Trophoblast cell (in vitro differentiated cells and primary cell): ENCODE data around the gene PGA5.

Experiments
- DNase-seq, 2 donors: peaks; one replicate each; pipeline ENCODE4 v3.0.0-alpha.2; 2016
- H2AFZ ChIP-seq: 2 replicates; pipeline ENCODE4 v1.6.1; 2013; ENCODE audit warnings: low read length, moderate library complexity, mild to moderate bottlenecking; ENCODE audit not compliant: insufficient read depth, poor library complexity
- H2AK5ac ChIP-seq: 2 replicates; pipeline ENCODE4 v1.6.1; 2013; ENCODE audit warnings: mild to moderate bottlenecking, low read length
- H2BK120ac ChIP-seq: 2 replicates; pipeline ENCODE4 v1.6.1; 2013; ENCODE audit warnings: low read length, mild to moderate bottlenecking, moderate library complexity; ENCODE audit not compliant: insufficient read depth, poor library complexity
- H2BK12ac ChIP-seq: 2 replicates; pipeline ENCODE4 v1.6.1; 2013; ENCODE audit warnings: mild to moderate bottlenecking, low read length, moderate library complexity
- H2BK5ac ChIP-seq: 2 replicates; pipeline ENCODE4 v1.6.1; 2013; ENCODE audit warnings: low read length, low read depth, moderate library complexity, mild to moderate bottlenecking; ENCODE audit not compliant: poor library complexity
- H3K14ac ChIP-seq: 2 replicates; pipeline ENCODE4 v1.6.1; 2013; ENCODE audit warnings: mild to moderate bottlenecking, low read length
- H3K18ac ChIP-seq: 2 replicates; pipeline ENCODE4 v1.6.1; 2013; ENCODE audit warnings: mild to moderate bottlenecking, low read length
- H3K23ac ChIP-seq: 2 replicates; pipeline ENCODE4 v1.6.1; 2013; ENCODE audit warnings: low read length
- H3K27ac ChIP-seq: 2 replicates; pipeline ENCODE4 v1.5.1; 2013; ENCODE audit warnings: low read depth, mild to moderate bottlenecking, inconsistent platforms, low read length, moderate library complexity
- H3K27me3 ChIP-seq: 2 replicates; pipeline ENCODE4 v1.6.1; 2013; ENCODE audit warnings: inconsistent platforms, mild to moderate bottlenecking, low read length, moderate library complexity; ENCODE audit not compliant: insufficient read depth
- H3K36me3 ChIP-seq, 2 experiments: 1 replicate in 1 of 2; 2 replicates in 1 of 2; pipeline ENCODE4 v1.6.1; 2013; ENCODE audit warnings: low read length in 2 of 2, mild to moderate bottlenecking in 2 of 2, moderate library complexity in 1 of 2; ENCODE audit not compliant: insufficient read depth in 2 of 2, control insufficient read depth in 1 of 2
- H3K4ac ChIP-seq: 2 replicates; pipeline ENCODE4 v1.6.1; 2013; ENCODE audit warnings: low read depth, mild to moderate bottlenecking, low read length, moderate library complexity
- H3K4me1 ChIP-seq, 2 experiments: 1 replicate in 1 of 2; 2 replicates in 1 of 2; pipeline ENCODE4 v1.6.1; 2013; ENCODE audit warnings: low read length in 2 of 2, mild to moderate bottlenecking in 2 of 2, moderate library complexity in 1 of 2; ENCODE audit not compliant: insufficient read depth in 2 of 2, control insufficient read depth in 1 of 2
- H3K4me2 ChIP-seq: 2 replicates; pipeline ENCODE4 v1.6.1; 2013; ENCODE audit warnings: inconsistent platforms, mild to moderate bottlenecking, low read length, moderate library complexity
- H3K4me3 ChIP-seq: 2 replicates; pipeline ENCODE4 v1.5.1; 2013; ENCODE audit warnings: mild to moderate bottlenecking, low read depth, low read length, inconsistent platforms
- H3K79me1 ChIP-seq: one replicate; pipeline ENCODE4 v1.6.1; 2013; ENCODE audit warnings: low read length
- H3K79me2 ChIP-seq: 2 replicates; pipeline ENCODE4 v1.6.1; 2013; ENCODE audit warnings: low read length, mild to moderate bottlenecking; ENCODE audit not compliant: control insufficient read depth, insufficient read depth, poor library complexity
- H3K9ac ChIP-seq: 2 replicates; pipeline ENCODE4 v1.6.1; 2013; ENCODE audit warnings: mild to moderate bottlenecking, low read length
- H3K9me3 ChIP-seq: 2 replicates; pipeline ENCODE4 v1.6.1; 2013; ENCODE audit warnings: low read depth, mild to moderate bottlenecking, control low read depth, inconsistent platforms, low read length; ENCODE audit not compliant: insufficient read depth
- H4K12ac ChIP-seq: 2 replicates; pipeline ENCODE4 v1.6.1; 2013; ENCODE audit warnings: low read depth, mild to moderate bottlenecking, low read length, moderate library complexity
- H4K8ac ChIP-seq: 2 replicates; pipeline ENCODE4 v1.6.1; 2013; ENCODE audit warnings: low read depth, mild to moderate bottlenecking, low read length, moderate library complexity
- H4K91ac ChIP-seq: one replicate; pipeline ENCODE4 v1.6.1; 2013; ENCODE audit warnings: low read depth, mild to moderate bottlenecking, low read length, moderate library complexity
- WGBS: extraction: QIAGEN DNeasy Blood & Tissue Kit; methylation state at CpG from one replicate; pipeline ENCODE4 v1.1.7; 2013; ENCODE audit warnings: missing lambda C conversion rate; ENCODE audit not compliant: insufficient read length, insufficient coverage; ENCODE audit errors: extremely low coverage; 5-methylcytosine and 5-hydroxymethylcytosine counted together

Gene PGA5

GRCh38 chr11:61266602-61267001 is 25.6 kb downstream of the PGA5 start:
- peaks cover 2% of the 10 kb centered on the region for H3K9me3 ChIP-seq
- H3K4me3 ChIP-seq: no peak overlapping the region
- no peak overlapping the region for H3K27ac ChIP-seq
- no peak overlapping the region for H3K14ac ChIP-seq
- H3K27me3 ChIP-seq: no peaks in the 10 kb centered on the region
- H2BK120ac ChIP-seq: no peak overlapping the region
- no peaks in the 10 kb centered on the region for H3K79me1 ChIP-seq
- no peak overlapping the region for H2BK5ac ChIP-seq
- no peak overlapping the region for H3K23ac ChIP-seq
- H4K12ac ChIP-seq: no peak overlapping the region
- H3K79me2 ChIP-seq: no peaks in the 10 kb centered on the region
- H2BK12ac ChIP-seq: no peak overlapping the region
- peaks cover 0 to 3% of the 10 kb centered on the region in 2 experiments for H3K36me3 ChIP-seq
- no peak overlapping the region for H3K4ac ChIP-seq
- DNase-seq: peak in 1 of 2 donors; percentile 46
- no CpG with 5 or more reads among the region's 4 CpGs for WGBS
- no peak overlapping the region for H2AFZ ChIP-seq
- no peak overlapping the region for H2AK5ac ChIP-seq
- no peak overlapping the region for H4K91ac ChIP-seq
- H3K4me1 ChIP-seq: no peaks in the 10 kb centered on the region
- no peak overlapping the region for H4K8ac ChIP-seq
- no peak overlapping the region for H3K4me2 ChIP-seq
- no peak overlapping the region for H3K9ac ChIP-seq
- H3K18ac ChIP-seq: no peak overlapping the region

GRCh38 chr11:61267437-61267841 is 26.5 kb downstream of the PGA5 start:
- no peak overlapping the region for H3K27ac ChIP-seq
- no peak overlapping the region for H3K9ac ChIP-seq
- no peak overlapping the region for H4K8ac ChIP-seq
- no peak overlapping the region for H2BK120ac ChIP-seq
- H3K4me2 ChIP-seq: no peak overlapping the region
- no peaks in the 10 kb centered on the region for H3K79me1 ChIP-seq
- H3K4ac ChIP-seq: no peak overlapping the region
- no peak for DNase-seq
- H3K79me2 ChIP-seq: no peaks in the 10 kb centered on the region
- H3K36me3 ChIP-seq: peaks cover 0 to 4% of the 10 kb centered on the region in 2 experiments
- H3K14ac ChIP-seq: no peak overlapping the region
- no peak overlapping the region for H4K12ac ChIP-seq
- H2BK5ac ChIP-seq: no peak overlapping the region
- no peak overlapping the region for H3K23ac ChIP-seq
- no peak overlapping the region for H2AFZ ChIP-seq
- no peak overlapping the region for H3K18ac ChIP-seq
- H3K4me1 ChIP-seq: no peaks in the 10 kb centered on the region
- peaks cover 2% of the 10 kb centered on the region for H3K9me3 ChIP-seq
- no CpG with 5 or more reads among the region's 6 CpGs for WGBS
- H2AK5ac ChIP-seq: no peak overlapping the region
- no peak overlapping the region for H2BK12ac ChIP-seq
- no peaks in the 10 kb centered on the region for H3K27me3 ChIP-seq
- no peak overlapping the region for H4K91ac ChIP-seq
- H3K4me3 ChIP-seq: no peak overlapping the region

- no peak overlapping the region for H2BK120ac ChIP-seq
- no peak overlapping the region for H3K4ac ChIP-seq
- no peak overlapping the region for H3K9ac ChIP-seq
- no peak overlapping the region for H4K12ac ChIP-seq
- no peak overlapping the region for H2AFZ ChIP-seq
- H2BK12ac ChIP-seq: no peak overlapping the region
- peaks cover 0 to 4% of the 10 kb centered on the region in 2 experiments for H3K36me3 ChIP-seq
- H3K4me1 ChIP-seq: no peaks in the 10 kb centered on the region
- no peaks in the 10 kb centered on the region for H3K27me3 ChIP-seq
- H3K4me3 ChIP-seq: no peak overlapping the region
- H4K91ac ChIP-seq: no peak overlapping the region
- H3K79me1 ChIP-seq: no peaks in the 10 kb centered on the region
- no peak overlapping the region for H3K4me2 ChIP-seq
- H3K14ac ChIP-seq: no peak overlapping the region
- no peak overlapping the region for H3K18ac ChIP-seq
- H3K9me3 ChIP-seq: peaks cover 2% of the 10 kb centered on the region
- no CpG with 5 or more reads among the region's 15 CpGs for WGBS
- H3K27ac ChIP-seq: no peak overlapping the region
- no peak overlapping the region for H4K8ac ChIP-seq
- H3K79me2 ChIP-seq: no peaks in the 10 kb centered on the region
- H2BK5ac ChIP-seq: no peak overlapping the region
- H3K23ac ChIP-seq: no peak overlapping the region
- no peak for DNase-seq
- no peak overlapping the region for H2AK5ac ChIP-seq
Measured at GRCh38 chr11:61268588-61269250, 27.7 kb downstream of the PGA5 start.

GRCh38 chr11:61270354-61271076 is 29.5 kb downstream of the PGA5 start:
- no peak overlapping the region for H4K91ac ChIP-seq
- no peak overlapping the region for H2AFZ ChIP-seq
- peaks cover 0 to 10% of the 10 kb centered on the region in 2 experiments for H3K36me3 ChIP-seq
- no CpG with 5 or more reads among the region's 7 CpGs for WGBS
- H2AK5ac ChIP-seq: no peak overlapping the region
- H2BK120ac ChIP-seq: no peak overlapping the region
- no peak overlapping the region for H3K4me3 ChIP-seq
- no peak overlapping the region for H3K4me2 ChIP-seq
- no peak overlapping the region for H4K12ac ChIP-seq
- H3K9ac ChIP-seq: no peak overlapping the region
- DNase-seq: peak; percentile 47 to 72
- no peak overlapping the region for H3K14ac ChIP-seq
- H2BK5ac ChIP-seq: no peak overlapping the region
- H3K9me3 ChIP-seq: peaks cover 2% of the 10 kb centered on the region
- no peak overlapping the region for H4K8ac ChIP-seq
- H3K4me1 ChIP-seq: no peaks in the 10 kb centered on the region
- no peak overlapping the region for H2BK12ac ChIP-seq
- no peaks in the 10 kb centered on the region for H3K79me2 ChIP-seq
- no peak overlapping the region for H3K27ac ChIP-seq
- no peak overlapping the region for H3K18ac ChIP-seq
- no peaks in the 10 kb centered on the region for H3K79me1 ChIP-seq
- no peak overlapping the region for H3K23ac ChIP-seq
- H3K27me3 ChIP-seq: no peaks in the 10 kb centered on the region
- no peak overlapping the region for H3K4ac ChIP-seq
